ENCODE data around the gene CHCHD6. TPM values are rescaled to one million over a fixed set of nuclear protein-coding genes. Genes with fewer than 3 reads are reported as not detected.
A peak's percentile ranks its signal among the peaks of the same experiment; 100 is the strongest.

The CHCHD6 gene, protein sequence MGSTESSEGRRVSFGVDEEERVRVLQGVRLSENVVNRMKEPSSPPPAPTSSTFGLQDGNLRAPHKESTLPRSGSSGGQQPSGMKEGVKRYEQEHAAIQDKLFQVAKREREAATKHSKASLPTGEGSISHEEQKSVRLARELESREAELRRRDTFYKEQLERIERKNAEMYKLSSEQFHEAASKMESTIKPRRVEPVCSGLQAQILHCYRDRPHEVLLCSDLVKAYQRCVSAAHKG
- 3.7 and 5.6 TPM in 2 replicates for total RNA-seq

DNA sequence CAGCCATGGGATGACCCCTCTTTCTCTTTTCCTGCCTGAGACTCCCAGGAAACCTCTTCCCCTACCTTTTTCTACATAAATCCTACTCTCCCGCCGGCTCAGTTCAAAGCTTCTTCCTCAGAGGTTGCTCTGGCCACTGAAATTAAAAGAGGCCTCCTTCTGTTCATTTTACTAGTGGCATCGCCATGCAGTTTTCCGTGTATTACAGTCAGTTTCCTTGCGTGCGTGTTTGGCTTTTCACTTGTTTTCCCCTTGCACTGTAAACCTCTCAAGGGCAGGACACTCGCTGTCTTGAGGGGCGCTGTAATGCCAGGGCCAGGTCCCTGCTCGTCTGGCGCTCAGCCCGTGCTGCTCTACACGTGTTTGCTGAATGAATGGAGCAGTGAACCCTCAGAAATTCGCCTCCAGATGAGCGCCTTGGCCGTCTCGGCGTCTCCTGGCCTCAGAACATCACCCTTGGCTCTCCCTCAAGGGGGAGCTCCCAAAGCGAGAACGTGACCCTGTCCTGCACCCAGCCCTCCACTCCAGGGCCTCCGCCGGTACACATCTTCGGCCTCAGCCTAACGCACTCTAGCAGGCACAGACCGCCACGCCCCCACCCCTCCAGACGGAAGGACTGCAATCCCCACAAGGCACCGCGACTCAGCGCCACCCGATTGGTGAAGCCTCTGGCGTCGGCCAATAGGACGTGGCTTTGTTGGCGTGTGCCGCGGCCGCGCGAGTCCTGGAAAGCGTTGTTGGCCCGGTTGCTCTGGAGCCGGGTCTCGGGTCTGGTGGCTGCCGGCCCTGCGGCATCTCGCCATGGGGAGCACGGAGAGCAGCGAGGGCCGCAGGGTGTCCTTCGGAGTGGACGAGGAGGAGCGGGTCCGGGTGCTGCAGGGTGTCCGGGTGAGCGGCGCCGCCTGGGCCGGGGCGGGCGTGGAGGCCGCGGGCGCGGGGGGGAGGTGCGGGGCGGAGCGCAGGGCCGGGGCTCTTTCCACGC, at the start of gene CHCHD6:
TSS of gene CHCHD6 (plus strand) at position 729 of the 982 bp plus-strand sequence. CDS start at position 802, 73 bp downstream.
- DNase-seq, result peak; percentile 97

DNA sequence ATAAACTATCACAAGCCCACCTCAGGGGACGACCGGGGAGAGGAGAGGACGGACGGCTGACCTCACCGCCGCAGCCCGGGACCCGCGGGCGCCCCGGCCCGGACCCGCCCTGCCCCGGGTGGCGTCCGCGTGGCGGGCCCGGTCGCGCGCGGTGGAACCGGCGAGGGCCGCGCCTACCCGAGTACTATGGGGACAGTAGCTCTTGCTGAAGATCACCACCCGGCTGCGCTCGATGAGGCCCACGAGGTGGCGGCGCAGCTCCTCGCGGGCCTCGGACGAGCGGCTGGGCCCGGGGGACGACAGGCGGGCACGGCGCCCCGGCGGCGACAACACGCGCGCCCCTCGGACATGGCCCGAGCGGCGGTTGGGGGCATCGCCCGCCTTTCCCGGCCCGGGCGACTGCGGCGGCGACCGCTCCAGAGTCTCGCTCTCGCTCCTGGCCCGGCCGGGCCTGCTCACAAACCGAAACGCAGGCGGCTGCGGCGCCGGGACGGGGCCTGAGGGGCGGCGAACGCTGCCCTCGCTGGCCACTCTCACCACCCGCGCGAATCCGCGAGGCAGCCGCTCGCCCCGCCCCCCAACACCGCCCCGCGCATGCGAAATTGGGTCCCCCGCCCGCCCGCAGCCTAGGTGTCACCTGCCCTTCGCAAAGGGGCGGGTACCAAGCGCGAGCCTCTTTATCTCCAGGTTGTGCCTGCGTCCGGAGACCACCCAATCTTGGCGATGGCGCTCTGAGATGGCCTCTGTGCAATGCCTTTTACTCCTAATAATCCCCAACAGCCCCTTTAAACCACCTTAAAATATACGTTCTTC, 49.3 kb upstream of the CHCHD6 start, which contains the start of gene TXNRD3:
TSS of gene TXNRD3 (minus strand) at position 554 of the 813 bp plus-strand sequence.
- DNase-seq, result peak; percentile 75

DNA sequence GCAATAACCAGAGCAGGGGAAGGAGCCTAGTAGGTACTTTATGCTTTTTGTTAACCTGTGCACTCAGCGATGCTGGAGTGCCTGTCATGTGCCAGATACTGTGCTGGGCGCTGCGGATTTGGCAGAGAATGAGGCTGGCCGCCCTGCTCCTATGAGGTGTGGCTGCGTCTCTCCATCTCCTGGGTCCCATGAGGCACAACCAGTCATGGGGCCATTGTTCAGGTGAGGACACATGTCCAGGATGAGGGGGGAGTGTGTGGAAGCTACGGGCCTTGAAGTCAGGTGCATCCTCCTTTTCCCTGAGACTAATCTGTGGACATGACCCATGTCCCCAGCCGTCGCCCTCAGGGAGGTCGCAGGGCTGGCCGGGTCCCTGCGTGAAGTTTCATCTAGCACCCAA, 48.2 kb upstream of the CHCHD6 start:
- DNase-seq, result no peak

DNA sequence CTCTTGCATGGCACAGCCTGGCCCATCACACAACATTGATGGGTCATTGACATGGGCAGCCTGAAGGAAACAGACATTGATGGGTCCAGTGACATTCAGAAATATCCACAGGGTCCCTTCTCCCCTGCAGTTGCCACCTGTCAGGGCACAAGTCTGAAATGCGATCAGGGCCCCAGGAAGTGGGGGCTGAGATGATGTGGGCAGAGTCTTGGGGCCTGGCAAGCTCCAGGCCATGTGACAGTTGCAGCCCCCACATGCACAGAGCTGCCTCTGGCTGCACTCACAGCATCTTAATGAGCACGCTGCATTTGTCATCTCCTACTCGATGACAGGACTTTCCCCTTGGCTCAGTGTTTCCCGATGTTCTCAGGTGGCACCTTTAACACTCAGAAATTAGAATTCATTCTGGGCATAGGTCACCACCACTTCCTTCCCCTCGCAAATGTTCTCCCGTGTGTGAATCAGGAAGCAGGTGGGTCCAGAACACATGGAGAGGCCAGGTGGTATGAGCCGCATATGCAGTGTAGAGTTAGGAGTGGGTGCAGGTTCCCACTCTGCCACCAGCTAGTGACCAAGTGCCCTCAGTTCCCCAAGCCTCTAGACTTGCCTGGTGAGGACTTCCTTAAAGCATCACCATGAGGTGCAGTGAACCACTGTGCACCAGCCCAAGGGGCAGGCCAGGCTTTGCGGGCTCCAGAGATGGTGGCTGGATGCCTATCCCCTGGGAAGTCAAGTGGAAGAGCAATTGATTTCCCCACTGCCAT, 47.5 kb upstream of the CHCHD6 start:
- DNase-seq, result no peak

DNA sequence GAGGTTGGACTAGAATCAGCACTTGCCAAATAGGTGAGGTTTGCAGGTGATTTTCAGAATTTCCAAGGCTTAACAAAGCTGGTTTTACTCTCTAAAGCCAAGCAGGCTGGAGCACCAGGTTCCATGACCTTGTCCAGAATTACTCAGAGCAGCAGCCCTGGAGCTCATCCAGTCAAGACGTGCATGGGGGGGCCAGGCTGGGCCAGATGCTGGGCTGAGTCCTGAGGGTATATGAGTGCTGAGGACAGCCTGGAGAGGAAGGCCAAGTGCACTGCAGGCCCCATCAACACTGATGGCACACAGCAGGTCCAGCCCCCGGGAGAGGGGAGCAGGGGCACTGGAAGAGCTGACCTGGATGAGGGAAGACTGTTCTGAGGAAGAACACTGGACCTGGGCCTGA, 46.1 kb upstream of the CHCHD6 start:
- DNase-seq, result no peak

DNA sequence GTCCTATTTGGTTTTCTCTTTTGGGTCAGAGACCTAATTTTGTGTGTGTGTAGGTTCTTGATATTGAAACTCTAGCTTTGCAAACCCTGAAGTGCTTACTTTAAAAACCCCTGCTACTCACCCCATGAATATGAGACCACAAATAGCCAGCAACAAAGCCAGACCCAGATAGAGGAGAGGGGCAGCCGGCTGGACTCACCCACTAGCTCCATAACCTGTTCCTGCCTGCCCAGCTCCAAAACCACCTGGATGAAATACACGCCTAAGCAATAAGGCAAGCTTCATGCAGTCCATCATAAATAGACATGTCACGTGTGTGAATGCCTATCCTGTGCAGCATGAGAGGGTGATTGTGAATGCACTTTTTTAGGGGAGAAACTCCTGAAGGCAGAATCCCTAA, 45.5 kb upstream of the CHCHD6 start:
- no peak for DNase-seq

DNA sequence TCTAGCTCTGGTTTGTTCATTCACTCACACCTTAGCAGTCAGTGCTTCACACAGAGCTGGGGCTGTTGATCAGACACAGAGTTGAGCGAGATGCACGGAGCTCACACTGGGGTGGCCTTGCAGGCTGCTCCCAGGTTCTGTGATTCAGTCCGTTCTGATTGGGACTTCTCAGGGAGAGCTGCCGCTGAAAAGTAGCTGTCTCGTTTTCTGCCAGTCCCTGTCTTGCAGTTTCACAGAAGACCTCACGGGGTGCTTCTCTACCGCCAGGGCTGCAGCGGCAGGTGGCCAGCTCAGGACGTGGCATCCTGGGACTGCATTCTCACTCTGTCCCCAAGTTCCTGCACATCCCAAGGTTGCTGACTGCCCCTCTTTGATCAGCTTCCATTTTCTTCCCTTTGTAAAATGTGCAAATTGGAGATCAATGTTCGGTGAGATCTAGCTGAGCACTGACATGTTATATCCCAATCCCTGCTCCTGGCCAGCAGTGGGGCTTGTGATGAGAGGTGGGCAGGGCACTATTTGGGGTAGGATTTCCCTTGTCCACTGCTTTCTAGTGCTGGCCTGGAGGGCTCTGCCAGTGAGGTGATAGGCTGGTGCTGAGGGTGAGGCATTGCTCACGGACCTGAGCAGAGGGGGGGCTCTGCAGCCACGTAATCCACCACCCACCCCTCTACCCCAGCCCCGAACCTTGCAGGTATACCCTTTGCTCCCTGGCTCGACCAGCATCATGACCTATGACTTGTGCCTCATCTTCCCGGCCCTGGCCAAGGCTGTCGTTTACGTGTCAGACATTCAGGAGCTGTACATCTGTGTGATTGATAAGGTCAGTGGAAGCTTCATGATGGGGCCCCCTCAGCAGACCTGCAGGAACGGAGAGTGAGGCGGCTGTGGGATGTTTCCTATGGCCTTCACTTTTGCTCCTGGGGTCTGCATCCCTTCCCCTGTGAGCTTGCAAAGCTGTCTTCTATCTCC, 43.8 kb upstream of the CHCHD6 start:
- peak; percentile 12 for DNase-seq

DNA sequence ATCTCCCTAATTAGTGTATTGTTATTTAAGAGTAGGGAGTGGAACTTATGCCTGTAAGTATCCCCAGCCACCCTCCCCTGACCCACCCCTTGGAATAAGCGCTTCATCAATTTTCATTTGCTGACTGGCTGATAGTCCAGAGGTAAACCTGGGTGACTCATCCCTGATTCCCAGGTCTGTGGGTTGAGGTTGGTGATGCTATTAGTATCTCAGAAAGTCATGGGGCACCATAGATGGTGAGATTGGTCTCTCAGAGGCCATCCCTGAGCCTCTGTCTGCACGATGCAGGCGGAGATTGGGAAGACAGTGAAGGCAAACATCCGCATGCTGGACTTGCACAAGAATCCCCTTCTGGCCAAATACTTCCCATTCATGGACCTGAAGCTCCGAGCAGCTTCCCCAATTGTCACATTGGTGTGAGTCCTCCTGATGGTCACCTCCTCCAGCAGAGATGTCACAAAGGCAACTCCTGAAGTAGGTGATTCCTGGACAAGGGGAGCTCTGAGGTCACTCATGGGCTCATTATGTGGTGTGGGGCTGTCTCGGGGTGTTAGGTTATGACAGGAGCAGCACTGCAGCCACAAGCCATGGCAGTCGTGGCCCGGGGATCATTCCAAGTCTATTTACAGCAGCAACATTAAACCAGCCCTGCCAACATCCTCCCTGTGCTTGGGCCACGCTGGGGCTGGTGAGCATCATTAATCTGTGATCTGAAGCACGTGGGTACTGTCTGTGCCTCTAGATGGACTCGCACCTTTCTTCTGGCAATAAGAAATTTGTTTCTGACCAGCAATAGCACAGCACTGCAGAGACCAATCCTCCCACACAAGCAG, 42.3 kb upstream of the CHCHD6 start:
- DNase-seq, result no peak

DNA sequence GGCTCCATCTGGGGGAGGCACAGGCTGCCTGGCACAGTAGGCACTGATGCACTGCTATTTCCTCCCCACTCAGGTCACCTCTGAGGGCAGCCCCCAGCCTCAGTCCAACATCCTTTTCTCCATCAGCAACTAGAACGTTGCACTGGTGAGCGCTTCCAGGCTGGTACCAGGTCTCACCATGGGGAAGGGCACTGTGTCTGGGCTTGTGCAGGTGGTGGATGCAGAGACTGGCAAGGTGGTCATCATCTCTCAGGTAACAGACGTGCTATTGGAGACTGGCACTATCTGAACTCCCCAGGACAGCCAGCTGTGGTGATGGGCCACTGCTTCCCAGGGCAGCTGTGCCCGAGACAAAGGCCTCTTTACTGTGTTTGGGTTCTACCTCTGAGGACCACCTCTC, 40.8 kb upstream of the CHCHD6 start:
- no peak for DNase-seq

DNA sequence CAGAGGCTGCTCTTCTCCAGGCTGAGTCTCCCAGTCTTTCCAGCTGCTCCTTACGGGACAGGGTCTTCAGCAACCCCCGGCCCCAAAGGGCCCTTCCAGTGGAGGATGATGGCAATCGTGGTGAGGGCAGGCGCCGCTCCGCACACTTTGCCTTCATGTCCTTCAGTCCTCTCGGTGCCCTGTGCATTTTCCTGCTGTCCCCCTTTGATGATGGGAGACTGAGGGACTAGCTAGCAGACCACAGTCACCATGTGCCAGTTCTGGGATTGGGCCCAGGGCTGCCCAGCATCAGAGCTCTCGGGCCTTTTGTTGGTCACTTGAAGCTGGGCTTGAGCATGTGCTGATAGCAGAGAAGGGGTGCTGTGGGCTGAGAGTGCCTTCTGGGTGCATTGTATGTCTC, 40.3 kb upstream of the CHCHD6 start:
- DNase-seq, result no peak

DNA sequence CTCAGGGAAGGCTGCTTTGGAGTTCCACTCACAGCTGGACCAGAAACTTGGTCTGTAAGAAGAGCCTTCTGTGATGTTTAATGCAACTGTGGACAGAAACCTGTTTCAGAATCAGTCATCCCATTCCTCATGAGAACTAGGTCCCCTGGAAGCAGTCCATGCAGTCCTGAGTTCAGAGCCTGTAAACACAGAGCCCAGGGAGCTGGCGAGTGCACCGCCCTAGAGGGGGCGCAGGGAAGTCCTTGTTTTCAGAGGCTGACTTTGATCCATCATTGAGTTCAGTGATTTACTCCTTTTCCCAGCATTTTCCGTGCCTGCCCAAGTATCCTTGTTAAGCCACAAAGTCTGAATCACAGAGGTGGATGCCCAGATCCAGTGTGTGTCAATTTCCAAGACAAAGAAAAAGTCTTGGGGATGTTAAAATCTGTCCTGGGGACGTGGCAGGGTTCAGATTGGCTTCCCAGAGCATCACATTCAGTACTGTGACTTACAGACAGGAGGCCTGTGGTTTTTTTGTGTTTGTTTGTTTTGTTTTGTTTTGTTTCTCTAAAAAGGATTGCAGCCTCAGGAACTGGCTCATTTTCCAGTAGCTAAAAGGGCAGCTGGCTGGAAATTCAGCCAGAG, 39.3 kb upstream of the CHCHD6 start:
- DNase-seq, result no peak

DNA sequence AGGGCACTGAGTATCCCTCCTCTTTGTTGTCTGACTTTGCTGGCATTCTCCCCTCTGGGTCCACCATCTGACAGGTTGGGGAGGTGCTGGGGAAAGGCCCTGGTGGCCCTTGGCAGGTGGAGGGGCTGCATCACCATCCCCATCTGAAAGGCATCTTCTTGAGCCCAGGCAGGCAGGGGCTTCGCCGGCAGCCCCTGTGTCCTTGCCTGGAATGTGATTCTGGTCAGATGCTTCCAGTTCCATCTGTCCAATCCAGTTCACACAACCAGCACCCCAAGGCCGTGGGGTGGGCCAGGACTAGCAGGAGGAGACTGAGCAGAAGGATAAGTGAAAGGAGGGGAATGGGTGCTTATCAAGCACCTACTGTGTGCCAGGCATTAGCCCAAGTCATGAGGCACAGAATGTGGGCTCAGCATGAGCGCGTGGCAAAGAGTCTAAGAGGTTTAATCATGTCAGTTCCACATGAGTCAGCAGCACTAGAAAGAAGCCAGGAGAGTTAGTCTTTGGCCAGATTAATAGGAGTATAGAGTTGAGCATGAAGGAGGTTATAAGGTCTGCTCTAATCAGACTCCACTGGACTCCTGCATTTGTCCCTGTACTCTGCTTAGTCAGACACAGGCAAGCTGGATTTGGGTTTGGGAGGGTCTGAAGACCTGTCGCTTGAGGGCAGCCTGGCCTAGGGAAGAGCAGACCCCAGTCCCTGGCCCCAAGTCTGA, 38.7 kb upstream of the CHCHD6 start:
- DNase-seq, result no peak

DNA sequence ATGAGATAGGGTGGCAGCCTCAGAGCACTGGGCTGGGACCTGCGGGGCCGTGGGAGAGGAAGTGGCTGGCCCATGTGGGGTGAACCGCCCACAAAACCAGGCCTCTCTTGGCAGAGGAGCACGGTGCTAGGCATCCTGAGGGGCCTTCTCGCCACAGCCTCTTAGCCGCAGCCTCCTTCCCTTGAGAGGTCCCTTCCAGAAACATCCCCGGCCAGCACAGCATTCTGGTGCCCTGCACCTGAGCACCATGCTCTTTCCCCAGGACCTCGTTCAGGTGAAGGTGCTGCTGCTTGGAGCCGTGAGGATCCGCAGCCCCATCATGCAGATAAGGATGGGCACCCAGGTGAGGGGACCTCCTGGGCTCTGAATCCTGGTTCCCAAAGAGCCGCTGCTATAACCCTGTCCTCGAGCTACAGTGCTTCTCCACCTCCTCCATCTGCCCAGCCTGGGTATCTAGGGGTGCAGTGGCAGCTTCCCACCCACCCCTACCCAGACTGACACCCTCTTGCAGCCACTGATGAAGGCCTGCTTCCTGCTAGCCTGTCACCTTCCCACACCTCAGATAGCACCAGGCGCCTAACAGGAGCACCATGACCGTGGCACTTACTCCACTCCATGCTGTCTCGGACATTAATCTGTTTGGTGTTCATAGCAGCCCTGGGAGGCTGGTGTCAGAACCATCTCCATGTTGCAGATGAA, 37.9 kb upstream of the CHCHD6 start:
- no peak for DNase-seq

DNA sequence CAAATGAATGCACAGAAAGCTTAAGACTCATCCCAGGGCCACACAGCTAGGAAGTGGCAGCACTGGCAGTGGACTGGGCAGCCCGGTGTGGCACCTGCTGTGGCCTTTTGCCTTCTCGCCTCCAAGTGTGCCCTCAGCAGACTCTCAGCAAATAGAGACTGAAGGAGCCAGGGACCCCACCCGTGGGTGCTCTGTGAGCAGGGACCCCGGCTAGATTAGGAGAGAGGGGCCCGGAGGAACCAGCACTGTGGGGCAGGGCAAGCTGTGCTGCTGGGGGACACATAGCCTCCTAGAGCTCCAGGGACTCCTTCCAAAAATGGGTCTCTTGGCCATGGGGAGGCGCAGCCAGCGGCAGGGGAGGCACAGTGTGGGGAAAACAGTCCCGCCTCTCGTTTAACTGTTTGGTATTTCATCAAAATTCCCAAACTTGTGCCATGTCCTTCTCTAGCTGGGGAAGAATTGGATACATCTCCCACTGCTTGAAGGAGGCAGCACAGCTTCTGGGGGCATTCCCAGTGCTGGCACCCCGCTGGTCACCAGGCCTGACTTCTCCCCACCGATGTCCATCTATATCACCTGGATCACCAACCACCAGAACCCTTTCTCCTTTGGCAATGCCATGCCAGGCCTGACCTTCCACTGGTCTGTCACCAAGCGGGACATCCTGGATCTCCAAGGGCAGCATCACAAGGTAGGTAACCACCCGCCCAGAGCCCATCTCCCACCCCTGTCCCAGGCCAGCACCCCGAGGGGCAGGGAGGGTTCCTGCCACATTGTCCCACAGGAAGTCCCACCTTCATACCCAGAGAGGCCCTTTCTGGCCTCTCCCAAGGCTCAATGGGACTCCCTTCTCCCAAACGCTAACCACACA, 37.1 kb upstream of the CHCHD6 start:
- DNase-seq, result no peak

DNA sequence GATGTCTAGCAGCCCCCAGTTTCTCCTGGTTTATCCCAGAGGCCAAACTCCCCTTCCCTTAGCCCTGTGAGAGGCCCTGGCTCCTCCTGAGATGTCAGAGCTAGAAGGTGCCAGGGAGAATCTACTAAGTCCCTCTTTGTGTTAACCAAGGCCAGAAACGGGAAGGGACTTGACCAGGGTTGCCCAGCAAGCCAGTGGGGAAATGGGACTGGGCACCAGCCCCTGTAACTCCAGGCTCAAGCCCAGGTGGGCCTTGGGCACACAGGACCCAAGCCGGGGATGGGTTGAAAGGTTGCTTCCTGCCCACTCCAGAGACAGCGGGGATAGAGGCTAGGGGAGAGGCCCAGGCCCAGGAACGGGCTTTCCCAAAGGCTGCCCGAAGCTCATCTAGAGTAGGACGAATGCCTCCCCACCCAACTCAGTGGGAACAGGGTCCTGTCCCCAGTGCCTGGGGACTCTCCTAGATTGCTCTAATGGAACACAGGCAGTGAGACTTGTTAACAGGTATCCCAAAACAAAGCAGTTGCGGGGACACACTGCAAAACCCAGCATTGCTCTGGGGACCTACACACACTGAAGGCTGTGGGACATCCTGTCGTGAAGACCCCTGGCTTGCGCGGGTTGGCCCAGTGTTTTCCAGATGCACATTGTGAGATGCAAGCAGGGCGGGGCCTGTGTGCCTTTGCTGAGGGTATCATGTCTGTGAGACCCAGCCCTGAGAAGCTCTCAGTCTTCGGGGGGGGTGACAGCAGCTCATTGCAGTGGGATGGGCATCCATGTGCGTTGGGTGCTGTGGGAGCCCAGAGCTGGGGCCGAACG, 36.2 kb upstream of the CHCHD6 start:
- DNase-seq, result no peak
